ENCODE results near the gene HID1.

The HID1 gene

GRCh38 chr17:74979408-74980146 lies 7.0 kb upstream of the HID1 start (continued):
- TF ChIP-seq TOX (CRISPR knock-in tag; IDR thresholded peaks at IDR 0.05; ENCODE audit: borderline replicate concordance) = no peak

- no peak for TF ChIP-seq POU6F1 (CRISPR knock-in tag; IDR thresholded peaks at IDR 0.05; ENCODE audit: borderline replicate concordance, low read depth)
- TF ChIP-seq TOX (CRISPR knock-in tag; IDR thresholded peaks at IDR 0.05; ENCODE audit: borderline replicate concordance) = no peak
- no peak for TF ChIP-seq CREB5 (CRISPR knock-in tag; IDR thresholded peaks at IDR 0.05; ENCODE audit: low read depth)
- no peak for TF ChIP-seq RARB (CRISPR knock-in tag; IDR thresholded peaks at IDR 0.05)
- TF ChIP-seq ZNF70 (CRISPR knock-in tag; IDR thresholded peaks at IDR 0.05) = no peak
- no peak for TF ChIP-seq OSR1 (CRISPR knock-in tag; IDR thresholded peaks at IDR 0.05)
- TF ChIP-seq ZFP30 (CRISPR knock-in tag; IDR thresholded peaks at IDR 0.05) = no peak
- no peak for TF ChIP-seq ZNF8 (CRISPR knock-in tag; IDR thresholded peaks at IDR 0.05)
- ATAC-seq = no peak
Measured at GRCh38 chr17:74978240-74978639, 5.7 kb upstream of the HID1 start.

- TF ChIP-seq CSRNP3 (CRISPR knock-in tag; IDR thresholded peaks at IDR 0.05) (no peak), ZC3H10 (CRISPR knock-in tag; IDR thresholded peaks at IDR 0.05) (no peak), ZNF70 (CRISPR knock-in tag; IDR thresholded peaks at IDR 0.05) (no peak), TCF4 (CRISPR knock-in tag; IDR thresholded peaks at IDR 0.05; ENCODE audit: borderline replicate concordance) (no peak), PPARA (CRISPR knock-in tag; IDR thresholded peaks at IDR 0.05; ENCODE audit: borderline replicate concordance) (no peak), BACH2 (CRISPR knock-in tag; IDR thresholded peaks at IDR 0.05; ENCODE audit: borderline replicate concordance) (no peak), ZFP30 (CRISPR knock-in tag; IDR thresholded peaks at IDR 0.05) (no peak), ZFP3 (CRISPR knock-in tag; IDR thresholded peaks at IDR 0.05) (no peak), TSHZ2 (CRISPR knock-in tag; IDR thresholded peaks at IDR 0.05) (no peak), GLIS3 (CRISPR knock-in tag; IDR thresholded peaks at IDR 0.05) (no peak), POU6F1 (CRISPR knock-in tag; IDR thresholded peaks at IDR 0.05; ENCODE audit: borderline replicate concordance, low read depth) (no peak), ZNF565 (CRISPR knock-in tag; conservative IDR thresholded peaks at IDR 0.05; ENCODE audit: low read depth) (no peak), SNAI2 (CRISPR knock-in tag; IDR thresholded peaks at IDR 0.05) (no peak), ISL1 (CRISPR knock-in tag; IDR thresholded peaks at IDR 0.05) (no peak), CREB5 (CRISPR knock-in tag; IDR thresholded peaks at IDR 0.05; ENCODE audit: low read depth) (no peak), ARNTL (CRISPR knock-in tag; IDR thresholded peaks at IDR 0.05; ENCODE audit: borderline replicate concordance, low read depth) (no peak), TOX (CRISPR knock-in tag; IDR thresholded peaks at IDR 0.05; ENCODE audit: borderline replicate concordance) (no peak), RARB (CRISPR knock-in tag; IDR thresholded peaks at IDR 0.05) (no peak), OSR1 (CRISPR knock-in tag; IDR thresholded peaks at IDR 0.05) (no peak)
- ATAC-seq = no peak
Measured at GRCh38 chr17:74977802-74978201, 5.2 kb upstream of the HID1 start.

Data from SK-N-SH treated with all-trans-retinoic acid at 6 μM for 48 hours (cell line).